ENCODE measurements around the gene KRTAP10-4.

The KRTAP10-4 gene

GRCh38 chr21:44619886-44620285, 46.4 kb downstream of the KRTAP10-4 start:
- WGBS (ENCODE audit: insufficient coverage, insufficient read length), result no CpG with 5 or more reads among the region's 6 CpGs
- no peak overlapping the region for H3K27ac ChIP-seq (ENCODE audit: low read length)
- no peaks in the 10 kb centered on the region for H3K36me3 ChIP-seq (ENCODE audit: control insufficient read depth, insufficient read depth, low read length)
- no peak overlapping the region for H3K4me3 ChIP-seq (ENCODE audit: low read length)
- H3K4me1 ChIP-seq (ENCODE audit: control insufficient read depth, insufficient read depth, low read length), result no peaks in the 10 kb centered on the region; the same call in 1 of the 2 replicates
- H3K9me3 ChIP-seq (ENCODE audit: control insufficient read depth, insufficient read depth, low read length), result 0 out of 2 replicates have a peak, but pooled peaks cover 2% of the 10 kb centered on the region
- H3K27me3 ChIP-seq (ENCODE audit: control insufficient read depth, insufficient read depth, low read length), result no peaks in the 10 kb centered on the region
- DNase-seq (ENCODE audit: low read depth, low spot score), result no peak

DNA sequence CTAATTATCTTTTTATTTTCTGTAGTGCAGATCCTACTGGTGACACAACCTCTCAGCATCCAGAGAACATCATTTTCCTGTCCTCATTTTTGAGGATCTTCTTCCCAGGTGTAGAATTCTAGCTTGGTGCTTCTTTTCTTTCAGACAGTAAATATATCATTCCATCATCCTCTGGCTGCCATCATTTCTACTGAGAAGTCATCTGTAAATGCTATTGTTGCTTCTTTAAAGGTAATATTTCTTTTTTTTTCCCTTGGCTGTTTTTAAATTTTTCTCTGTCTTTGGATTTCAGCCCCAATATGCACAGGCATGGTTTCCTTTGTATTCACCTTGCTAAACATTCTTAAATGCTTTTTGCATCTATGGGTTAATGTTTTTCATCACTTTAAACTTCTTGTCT, 50.0 kb downstream of the KRTAP10-4 start:
- no peak overlapping the region for H3K27ac ChIP-seq (ENCODE audit: low read length)
- no peak overlapping the region for H3K4me3 ChIP-seq (ENCODE audit: low read length)
- H3K36me3 ChIP-seq (ENCODE audit: control insufficient read depth, insufficient read depth, low read length), result no peaks in the 10 kb centered on the region
- no peaks in the 10 kb centered on the region for H3K4me1 ChIP-seq (ENCODE audit: control insufficient read depth, insufficient read depth, low read length)
- no peaks in the 10 kb centered on the region for H3K27me3 ChIP-seq (ENCODE audit: control insufficient read depth, insufficient read depth, low read length)
- no peak for DNase-seq (ENCODE audit: low read depth, low spot score)
- 0 out of 2 replicates have a peak, but pooled peaks cover 2% of the 10 kb centered on the region for H3K9me3 ChIP-seq (ENCODE audit: control insufficient read depth, insufficient read depth, low read length)
